IMR-90 (cell line): ENCODE measurements around the gene KCNQ1. TPM values are rescaled to one million over a fixed set of nuclear protein-coding genes. Genes with fewer than 3 reads are reported as not detected.

Source experiments
- ATAC-seq: fragments of 200-7000 bp; cut with Tn5 transposase; 2 replicates; pipeline ENCODE4 v1.9.1; 2020; ENCODE audit warnings: low read depth, mild to moderate bottlenecking, moderate library complexity
- BruUV-seq: library from RNA; stranded (reverse); fragments of 400-500 nt; replicated peaks from 2 replicates; lab custom pipeline; 2021; lab: Mats Ljungman, UMichigan
- CTCF ChIA-PET: fragments of 300-600 bp; formaldehyde crosslinking; extraction: SDS; loops from one replicate; lab custom pipeline; 2021; ENCODE audit warnings: antibody characterized with exemption; lab: Yijun Ruan, JAX
- POLR2A ChIA-PET: fragments of 300-600 bp; sonication (Branson Sonifier 250); formaldehyde crosslinking; loops from one replicate; lab custom pipeline; 2022; ENCODE audit warnings: antibody characterized with exemption; ENCODE audit not compliant: unreplicated experiment; lab: Charles Lee
- DNase-seq: peaks from one replicate; pipeline ENCODE4 v3.0.0; 2013
- H2AFZ ChIP-seq: replicated peaks from 2 replicates; pipeline ENCODE3; 2013; ENCODE audit warnings: low read length, mild to moderate bottlenecking; ENCODE audit not compliant: poor library complexity
- H2AK5ac ChIP-seq: 2 replicates; pipeline ENCODE4 v1.6.1; 2013; ENCODE audit warnings: low read depth, low read length, inconsistent platforms
- H2AK9ac ChIP-seq: replicated peaks from 2 replicates; pipeline ENCODE3; 2013; ENCODE audit warnings: mild to moderate bottlenecking, low read depth, low read length, moderate library complexity; ENCODE audit not compliant: poor library complexity
- H2BK120ac ChIP-seq: 2 replicates; pipeline ENCODE4 v1.6.1; 2013; ENCODE audit warnings: low read depth, low read length, inconsistent platforms
- H2BK15ac ChIP-seq: 3 replicates; pipeline ENCODE4 v1.6.1; 2013; ENCODE audit warnings: low read depth, low read length, inconsistent platforms
- H2BK20ac ChIP-seq: 2 replicates; pipeline ENCODE4 v1.6.1; 2013; ENCODE audit warnings: low read depth, mild to moderate bottlenecking, inconsistent platforms, low read length, moderate library complexity
- H2BK5ac ChIP-seq: 2 replicates; pipeline ENCODE4 v1.6.1; 2013; ENCODE audit warnings: mild to moderate bottlenecking, low read depth, low read length, inconsistent platforms; ENCODE audit not compliant: poor library complexity, severe bottlenecking
- H3K14ac ChIP-seq: replicated peaks from 2 replicates; pipeline ENCODE4 v1.6.1; 2013; ENCODE audit warnings: low read depth, low read length, inconsistent platforms
- H3K18ac ChIP-seq: 2 replicates; pipeline ENCODE4 v1.6.1; 2013; ENCODE audit warnings: low read depth, low read length, control low read depth
- H3K23ac ChIP-seq: 2 replicates; pipeline ENCODE4 v1.6.1; 2013; ENCODE audit warnings: low read depth, low read length, inconsistent platforms
- H3K27ac ChIP-seq: 2 replicates; pipeline ENCODE4 v1.5.1; 2013; ENCODE audit warnings: mild to moderate bottlenecking, control low read depth, low read length; ENCODE audit not compliant: insufficient read depth
- H3K27me3 ChIP-seq: 2 replicates; pipeline ENCODE4 v1.6.1; 2013; ENCODE audit warnings: low read length; ENCODE audit not compliant: control insufficient read depth, insufficient read depth
- H3K36me3 ChIP-seq: 2 replicates; pipeline ENCODE4 v1.6.1; 2013; ENCODE audit warnings: low read length, mixed read lengths; ENCODE audit not compliant: control insufficient read depth, insufficient read depth
- H3K4ac ChIP-seq: 2 replicates; pipeline ENCODE4 v1.6.1; 2013; ENCODE audit warnings: low read depth, low read length, inconsistent platforms
- H3K4me1 ChIP-seq: 2 replicates; pipeline ENCODE4 v1.6.1; 2013; ENCODE audit warnings: low read length, mixed read lengths; ENCODE audit not compliant: control insufficient read depth, insufficient read depth
- H3K4me2 ChIP-seq: 2 replicates; pipeline ENCODE4 v1.6.1; 2013; ENCODE audit warnings: low read depth, mild to moderate bottlenecking, control low read depth, low read length, moderate library complexity
- H3K4me3 ChIP-seq: 2 replicates; pipeline ENCODE4 v1.5.1; 2013; ENCODE audit warnings: low read depth, mild to moderate bottlenecking, control low read depth, low read length, moderate library complexity; ENCODE audit not compliant: insufficient read depth
- H3K56ac ChIP-seq: 2 replicates; pipeline ENCODE4 v1.6.1; 2013; ENCODE audit warnings: low read length, inconsistent platforms; ENCODE audit not compliant: insufficient read depth; ENCODE audit errors: extremely low read depth
- H3K79me1 ChIP-seq, 2 experiments: 2 replicates each; pipeline ENCODE4 v1.6.1; 2013; ENCODE audit warnings: low read length in 2 of 2, inconsistent platforms in 1 of 2, low read depth in 1 of 2
- H3K9ac ChIP-seq: 2 replicates; pipeline ENCODE4 v1.6.1; 2013; ENCODE audit warnings: low read depth, low read length, control low read depth
- H3K9me1 ChIP-seq: 2 replicates; pipeline ENCODE4 v1.6.1; 2013; ENCODE audit warnings: low read length, inconsistent platforms; ENCODE audit not compliant: insufficient read depth
- H3K9me3 ChIP-seq: 2 replicates; pipeline ENCODE4 v1.6.1; 2013; ENCODE audit warnings: low read length; ENCODE audit not compliant: control insufficient read depth, insufficient read depth
- H4K20me1 ChIP-seq: 2 replicates; pipeline ENCODE4 v1.6.1; 2013; ENCODE audit warnings: low read length, inconsistent platforms; ENCODE audit not compliant: insufficient read depth
- H4K5ac ChIP-seq: 2 replicates; pipeline ENCODE4 v1.6.1; 2013; ENCODE audit warnings: mild to moderate bottlenecking, low read depth, low read length, control low read depth
- H4K8ac ChIP-seq, 2 experiments: 2 replicates each; pipeline ENCODE4 v1.6.1; 2013; ENCODE audit warnings: low read depth in 2 of 2, low read length in 2 of 2, control low read depth in 1 of 2, inconsistent platforms in 1 of 2
- H4K91ac ChIP-seq: 2 replicates; pipeline ENCODE4 v1.6.1; 2013; ENCODE audit warnings: low read depth, low read length, inconsistent platforms; ENCODE audit not compliant: insufficient read depth
- CEBPB ChIP-seq: IDR thresholded peaks from 2 replicates; pipeline ENCODE4 v1.6.1; 2012; ENCODE audit warnings: low read depth, low read length, improper control_type of control experiment
- CHD1 ChIP-seq: IDR thresholded peaks from 2 replicates; pipeline ENCODE4 v1.6.1; 2012; ENCODE audit warnings: low read depth, low read length, improper control_type of control experiment
- MAFK ChIP-seq: IDR thresholded peaks from 2 replicates; pipeline ENCODE4 v1.6.1; 2012; ENCODE audit warnings: low read depth, low read length, improper control_type of control experiment
- MXI1 ChIP-seq: IDR thresholded peaks from 2 replicates; pipeline ENCODE4 v1.6.1; 2012; ENCODE audit warnings: low read depth, mild to moderate bottlenecking, low read length, moderate library complexity, borderline replicate concordance
- NFE2L2 ChIP-seq: fragments of 150-350 bp; IDR thresholded peaks from 2 replicates; pipeline ENCODE4 v1.6.1; 2016; ENCODE audit warnings: low read depth, mild to moderate bottlenecking, low read length
- POLR2A ChIP-seq: IDR thresholded peaks from 2 replicates; pipeline ENCODE4 v1.6.1; 2012; ENCODE audit warnings: mild to moderate bottlenecking, low read depth, low read length
- RAD21 ChIP-seq: IDR thresholded peaks from 2 replicates; pipeline ENCODE4 v1.6.1; 2012; ENCODE audit warnings: low read length, improper control_type of control experiment
- RFX5 ChIP-seq: IDR thresholded peaks from 2 replicates; pipeline ENCODE4 v1.8.0; 2012; ENCODE audit warnings: low read depth, mild to moderate bottlenecking, low read length, moderate library complexity
- SMC3 ChIP-seq: fragments of 150-350 bp; IDR thresholded peaks from 2 replicates; pipeline ENCODE4 v1.6.1; 2016; ENCODE audit warnings: low read depth, mild to moderate bottlenecking, antibody characterized with exemption, low read length, moderate library complexity
- WGBS, 2 experiments: methylation state at CpG; one replicate each; pipeline versions ENCODE4 v1.1.5 to v1.1.7; 2013; ENCODE audit warnings: missing lambda C conversion rate in 2 of 2; ENCODE audit not compliant: insufficient read length in 1 of 2; ENCODE audit errors: extremely low coverage in 2 of 2; 5-methylcytosine and 5-hydroxymethylcytosine counted together
- dilution Hi-C: fragments of 300-500 bp; cut with HindIII; formaldehyde crosslinking; loops from one replicate; pipeline ENCODE4 v1.14.3; 2018; ENCODE audit warnings: low sequenced_read_pairs; ENCODE audit not compliant: unreplicated experiment
- in situ Hi-C: fragments of 300-500 bp; cut with MboI; formaldehyde crosslinking; loops from 3 replicates; pipeline ENCODE4 v1.14.3; 2019; ENCODE audit warnings: low sequenced_read_pairs, inconsistent platforms, mixed read lengths
- intact Hi-C: fragments of 100-400 bp; cut with micrococcal nuclease; formaldehyde crosslinking; loops from 2 replicates; pipeline ENCODE4 v1.10.0; 2022
- polyA plus RNA-seq, 3 experiments: library from polyadenylated mRNA; depleted of rRNA; stranded (reverse); fragments of >200 nt; gene quantifications; 2 replicates each; pipeline ENCODE4 v1.2.3, GENCODE V29; 2012; ENCODE audit warnings: low replicate concordance in 1 of 3
- total RNA-seq: library from RNA; depleted of rRNA; stranded (reverse); fragments of >200 nt; gene quantifications from 2 replicates; pipeline ENCODE4 v1.2.3, GENCODE V29; 2012
- TF ChIP-seq, protein P1 (sequence below): fragments of 150-350 bp; IDR thresholded peaks from 2 replicates; pipeline ENCODE4 v1.6.1; 2016; ENCODE audit warnings: low read depth, mild to moderate bottlenecking, low read length, moderate library complexity, borderline replicate concordance
- TF ChIP-seq, protein P2 (sequence below): conservative IDR thresholded peaks from 2 replicates; pipeline ENCODE4 v1.5.1; 2012; ENCODE audit warnings: mild to moderate bottlenecking, low read depth, low read length, improper control_type of control experiment

The KCNQ1 gene
- total and polyA plus RNA-seq, 2 of the 4 experiments (the other 2 are of a cell fraction) = 0.07 TPM; not detected in 1

DNA sequence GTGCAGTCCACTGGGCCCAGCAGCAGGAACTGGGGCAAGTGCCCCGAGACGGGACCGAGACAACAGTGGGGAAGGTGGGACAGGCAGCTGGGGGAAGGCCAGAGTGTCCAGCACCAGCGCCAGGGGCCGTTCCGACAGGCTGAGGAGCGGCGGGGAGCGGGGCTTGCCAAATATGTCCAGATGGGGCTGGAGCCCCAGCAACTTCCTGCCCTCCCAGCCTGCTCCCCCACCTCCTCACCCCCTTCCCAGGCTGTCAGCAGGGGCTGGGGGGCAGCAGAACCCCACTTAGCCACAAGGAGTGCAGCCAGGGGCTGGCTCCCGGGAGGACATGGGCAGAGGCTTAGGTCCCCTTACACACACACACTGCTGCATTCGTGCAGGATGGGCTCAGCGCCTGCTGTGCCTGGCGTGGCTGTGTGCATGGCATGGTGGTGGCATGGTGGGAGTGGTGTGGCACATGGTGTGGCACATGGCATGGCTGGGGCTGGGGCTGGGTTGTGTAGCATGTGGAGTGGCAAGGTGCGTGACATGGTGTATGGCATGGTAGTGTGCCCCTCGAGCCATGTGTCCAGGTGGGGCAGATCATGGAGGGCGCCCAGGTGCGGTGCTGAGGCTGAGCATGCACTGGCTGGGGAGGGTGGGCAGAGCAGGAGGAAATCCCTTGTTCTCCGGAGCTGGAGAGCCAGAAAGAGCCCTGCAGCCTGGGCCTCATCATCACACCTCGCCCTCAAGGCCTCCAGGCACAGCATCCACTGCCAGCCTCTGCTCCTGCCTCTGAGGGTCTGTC, 389.1 kb downstream of the KCNQ1 start (continued):
- TF ChIP-seq, protein P1, sequence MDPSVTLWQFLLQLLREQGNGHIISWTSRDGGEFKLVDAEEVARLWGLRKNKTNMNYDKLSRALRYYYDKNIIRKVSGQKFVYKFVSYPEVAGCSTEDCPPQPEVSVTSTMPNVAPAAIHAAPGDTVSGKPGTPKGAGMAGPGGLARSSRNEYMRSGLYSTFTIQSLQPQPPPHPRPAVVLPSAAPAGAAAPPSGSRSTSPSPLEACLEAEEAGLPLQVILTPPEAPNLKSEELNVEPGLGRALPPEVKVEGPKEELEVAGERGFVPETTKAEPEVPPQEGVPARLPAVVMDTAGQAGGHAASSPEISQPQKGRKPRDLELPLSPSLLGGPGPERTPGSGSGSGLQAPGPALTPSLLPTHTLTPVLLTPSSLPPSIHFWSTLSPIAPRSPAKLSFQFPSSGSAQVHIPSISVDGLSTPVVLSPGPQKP = no peak

DNA sequence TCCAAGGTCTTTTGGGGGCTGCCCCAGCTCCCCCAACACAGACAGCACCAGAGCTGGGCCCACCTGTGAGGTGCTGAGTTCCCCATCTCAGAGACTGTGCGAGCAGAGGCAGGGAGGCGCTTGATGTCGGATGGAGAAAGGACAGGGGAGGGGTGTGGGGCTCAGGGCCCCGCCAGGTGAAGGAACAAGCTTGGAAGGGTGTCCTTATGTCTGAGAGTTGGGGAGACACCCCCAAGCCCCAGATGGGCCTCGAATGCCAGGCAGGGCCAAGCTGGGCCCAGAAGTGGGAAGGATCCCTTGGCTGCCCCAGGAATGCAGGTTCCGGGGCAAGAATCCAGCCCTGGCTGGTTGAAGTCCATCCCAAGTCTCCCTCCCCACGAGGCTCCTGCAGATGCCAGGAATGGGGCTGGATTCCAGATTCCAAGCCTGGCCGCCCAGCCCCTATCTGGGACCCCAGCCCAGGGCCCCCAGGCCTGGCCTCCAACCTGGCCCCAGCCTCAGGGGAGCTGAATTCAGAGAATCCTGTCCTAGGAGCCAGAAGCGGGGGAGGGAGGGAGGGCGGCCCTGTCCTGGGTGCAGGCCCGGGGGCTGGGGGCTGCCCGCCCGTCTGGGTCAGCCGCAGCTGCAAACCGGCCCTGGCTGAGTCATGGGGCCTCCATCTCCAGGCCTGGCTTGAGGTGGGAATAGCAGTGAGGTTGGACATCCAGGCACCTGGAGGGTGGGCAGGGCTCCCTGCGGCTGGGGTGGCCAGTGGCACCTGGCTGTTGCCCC, 389.9 kb downstream of the KCNQ1 start:
- ATAC-seq = no peak
- H4K91ac ChIP-seq = no peak overlapping the region
- H2BK5ac ChIP-seq = no peak overlapping the region
- no peak overlapping the region for H3K4ac ChIP-seq
- H3K27me3 ChIP-seq = peaks cover 18% of the 10 kb centered on the region; the same call in 1 of the 2 replicates
- ChIA-PET POLR2A (no interaction called here), CTCF (no interaction called here)
- no peak overlapping the region for H3K27ac ChIP-seq
- peaks cover 2% of the 10 kb centered on the region; the same call in 1 of the 2 replicates for H3K9me3 ChIP-seq
- H3K9ac ChIP-seq = no peak overlapping the region
- no peak overlapping the region for H2AFZ ChIP-seq
- no peak overlapping the region for H2AK9ac ChIP-seq
- no peaks in the 10 kb centered on the region for H3K79me1 ChIP-seq
- no peak overlapping the region for H2BK120ac ChIP-seq
- peaks cover 2% of the 10 kb centered on the region; the same call in 1 of the 2 replicates for H3K4me1 ChIP-seq
- no peak overlapping the region for H3K18ac ChIP-seq
- H3K9me1 ChIP-seq = no peaks in the 10 kb centered on the region
- H2BK20ac ChIP-seq = no peak overlapping the region
- no peak for DNase-seq
- in situ Hi-C loops = no loop called here
- no peak overlapping the region for H4K8ac ChIP-seq
- no peak overlapping the region for H3K56ac ChIP-seq
- BruUV-seq = no TSS peak
- dilution Hi-C loops = no loop called here
- no peaks in the 10 kb centered on the region for H4K20me1 ChIP-seq
- no peak overlapping the region for H3K23ac ChIP-seq
- no peak overlapping the region for H2BK15ac ChIP-seq
- no peak overlapping the region for H3K14ac ChIP-seq
- intact Hi-C loops = no loop called here
- H3K36me3 ChIP-seq = no peaks in the 10 kb centered on the region
- no peak overlapping the region for H3K4me3 ChIP-seq
- WGBS, 2 experiments = 80% methylated on average over 1 of the region's 16 CpGs; no CpG with 5 or more reads in 1 of the 2 experiments
- H3K4me2 ChIP-seq = no peak overlapping the region
- no peak overlapping the region for H4K5ac ChIP-seq
- H2AK5ac ChIP-seq = no peak overlapping the region
- TF ChIP-seq CHD1 (no peak), NFE2L2 (no peak), RAD21 (no peak), MXI1 (no peak), RFX5 (no peak), MAFK (no peak), POLR2A (no peak), SMC3 (no peak), CEBPB (no peak)
- TF ChIP-seq, protein P2, sequence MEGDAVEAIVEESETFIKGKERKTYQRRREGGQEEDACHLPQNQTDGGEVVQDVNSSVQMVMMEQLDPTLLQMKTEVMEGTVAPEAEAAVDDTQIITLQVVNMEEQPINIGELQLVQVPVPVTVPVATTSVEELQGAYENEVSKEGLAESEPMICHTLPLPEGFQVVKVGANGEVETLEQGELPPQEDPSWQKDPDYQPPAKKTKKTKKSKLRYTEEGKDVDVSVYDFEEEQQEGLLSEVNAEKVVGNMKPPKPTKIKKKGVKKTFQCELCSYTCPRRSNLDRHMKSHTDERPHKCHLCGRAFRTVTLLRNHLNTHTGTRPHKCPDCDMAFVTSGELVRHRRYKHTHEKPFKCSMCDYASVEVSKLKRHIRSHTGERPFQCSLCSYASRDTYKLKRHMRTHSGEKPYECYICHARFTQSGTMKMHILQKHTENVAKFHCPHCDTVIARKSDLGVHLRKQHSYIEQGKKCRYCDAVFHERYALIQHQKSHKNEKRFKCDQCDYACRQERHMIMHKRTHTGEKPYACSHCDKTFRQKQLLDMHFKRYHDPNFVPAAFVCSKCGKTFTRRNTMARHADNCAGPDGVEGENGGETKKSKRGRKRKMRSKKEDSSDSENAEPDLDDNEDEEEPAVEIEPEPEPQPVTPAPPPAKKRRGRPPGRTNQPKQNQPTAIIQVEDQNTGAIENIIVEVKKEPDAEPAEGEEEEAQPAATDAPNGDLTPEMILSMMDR = no peak
